Measurements from ENCODE around the gene ACACB.

The ACACB gene

GRCh38 chr12:109115758-109116610 is at the start of gene ACACB:
Gene ACACB (plus strand): TSS chr12:109116587. CDS start chr12:109139406, 22,819 bp downstream.
- no peak for DNase-seq (ENCODE audit: low read depth in 2 of 2)

- DNase-seq (ENCODE audit: low read depth in 2 of 2), result no peak
Observed at GRCh38 chr12:109069307-109070271, 46.8 kb upstream of the ACACB start.

GRCh38 chr12:109074866-109075265 is 41.5 kb upstream of the ACACB start:
- DNase-seq (ENCODE audit: low read depth in 2 of 2), result no peak

GRCh38 chr12:109082751-109083150 is 33.6 kb upstream of the ACACB start:
- DNase-seq (ENCODE audit: low read depth in 2 of 2), result no peak

- DNase-seq (ENCODE audit: low read depth in 2 of 2), result no peak
Observed at GRCh38 chr12:109084425-109084824, 32.0 kb upstream of the ACACB start.

- no peak for DNase-seq (ENCODE audit: low read depth in 2 of 2)
Observed at GRCh38 chr12:109085590-109085989, 30.8 kb upstream of the ACACB start.

- no peak for DNase-seq (ENCODE audit: low read depth in 2 of 2)
Observed at GRCh38 chr12:109087250-109087649, 29.1 kb upstream of the ACACB start.

GRCh38 chr12:109088818-109089217 is 27.6 kb upstream of the ACACB start:
- DNase-seq (ENCODE audit: low read depth in 2 of 2), result no peak

- DNase-seq (ENCODE audit: low read depth in 2 of 2), result no peak
Observed at GRCh38 chr12:109089683-109090082, 26.7 kb upstream of the ACACB start.

- no peak for DNase-seq (ENCODE audit: low read depth in 2 of 2)
Observed at GRCh38 chr12:109092497-109093021, 23.8 kb upstream of the ACACB start.

- DNase-seq (ENCODE audit: low read depth in 2 of 2), result peak; percentile 89 to 90
Observed at GRCh38 chr12:109093022-109093918, 23.1 kb upstream of the ACACB start, which contains the start of gene ALKBH2. Gene ALKBH2 (minus strand): TSS chr12:109093472. CDS start chr12:109092786, 686 bp downstream.

GRCh38 chr12:109097140-109097434 is 19.3 kb upstream of the ACACB start:
- no peak for DNase-seq (ENCODE audit: low read depth in 2 of 2)

- peak; percentile 93 to 96 for DNase-seq (ENCODE audit: low read depth in 2 of 2)
Observed at GRCh38 chr12:109097435-109098182, 18.8 kb upstream of the ACACB start, which contains the start of gene UNG. Gene UNG (plus strand): TSS chr12:109097597. CDS start chr12:109097680, 83 bp downstream.

GRCh38 chr12:109098183-109098604 is 18.2 kb upstream of the ACACB start:
- DNase-seq (ENCODE audit: low read depth in 2 of 2), result no peak

GRCh38 chr12:109098651-109099050 is 17.7 kb upstream of the ACACB start:
- DNase-seq (ENCODE audit: low read depth in 2 of 2), result no peak

GRCh38 chr12:109099431-109100020 is 16.9 kb upstream of the ACACB start:
- DNase-seq (ENCODE audit: low read depth in 2 of 2), result no peak

GRCh38 chr12:109100741-109101140 is 15.6 kb upstream of the ACACB start:
- DNase-seq (ENCODE audit: low read depth in 2 of 2), result no peak

GRCh38 chr12:109102491-109102890 is 13.9 kb upstream of the ACACB start:
- no peak for DNase-seq (ENCODE audit: low read depth in 2 of 2)

GRCh38 chr12:109105176-109105575 is 11.2 kb upstream of the ACACB start:
- DNase-seq (ENCODE audit: low read depth in 2 of 2), result no peak

All from stimulated activated CD4-positive, alpha-beta T cell treated with anti-CD3 and anti-CD28 coated beads, Interleukin-12 subunit alpha, Interleukin-12 subunit beta, amount 100 ng/mL, for 24 hours (primary cell).